Activated naive CD8-positive, alpha-beta T cell treated with anti-CD3 and anti-CD28 coated beads, Interleukin-2, amount 10 ng/mL, durations not matched to agents 7 days and 5 days (primary cell): ENCODE results near the gene HIGD1B. TPM values are rescaled to one million over a fixed set of nuclear protein-coding genes. Genes with fewer than 3 reads are reported as not detected.

Experiments used
- ATAC-seq: fragments of 150-1000 bp; cut with Tn5 transposase; one replicate; pipeline ENCODE4 v1.10.0; 2021; ENCODE audit warnings: low read depth, moderate library complexity
- POLR2A ChIA-PET: fragments of 350-600 bp; sonication (Branson Sonifier 250); formaldehyde crosslinking; loops from one replicate; lab custom pipeline; 2021; ENCODE audit warnings: antibody characterized with exemption; lab: Charles Lee
- DNase-seq: peaks from one replicate; pipeline ENCODE4 v3.0.0; 2021
- H3K27ac Mint-ChIP-seq: one replicate; pipeline ENCODE4 v1.8.0; 2022; ENCODE audit warnings: mild to moderate bottlenecking, mixed read lengths
- H3K27me3 Mint-ChIP-seq: one replicate; pipeline ENCODE4 v1.8.0; 2022; ENCODE audit warnings: mild to moderate bottlenecking, moderate library complexity, mixed read lengths
- H3K36me3 Mint-ChIP-seq: one replicate; pipeline ENCODE4 v1.8.0; 2021; ENCODE audit warnings: mild to moderate bottlenecking, mixed read lengths
- H3K4me1 Mint-ChIP-seq: one replicate; pipeline ENCODE4 v1.8.0; 2021; ENCODE audit warnings: mixed read lengths
- H3K4me3 Mint-ChIP-seq: one replicate; pipeline ENCODE4 v1.8.0; 2022; ENCODE audit warnings: mild to moderate bottlenecking, moderate library complexity, mixed read lengths
- H3K9me3 Mint-ChIP-seq: one replicate; pipeline ENCODE4 v1.8.0; 2021; ENCODE audit warnings: mixed read lengths
- total RNA-seq, 2 experiments: library from RNA; stranded (reverse); gene quantifications; one replicate each; pipeline ENCODE4 v1.2.3, GENCODE V29; 2021

HIGD1B gene
- total RNA-seq, 2 experiments from 2014 or later = not detected

- Mint-ChIP-seq H3K27ac (peak overlapping the region; percentile 98), H3K9me3 (no peaks in the 10 kb centered on the region), H3K4me1 (peaks cover 24% of the 10 kb centered on the region), H3K4me3 (peak overlapping the region; percentile 100), H3K36me3 (peaks cover 12% of the 10 kb centered on the region), H3K27me3 (peaks cover 13% of the 10 kb centered on the region)
- POLR2A ChIA-PET = interaction anchor here (0.5 to 1.7 kb wide), 11 partner anchors 11 to 209 kb away, joined by 3 to 9 read pairs (median 4); partner anchors contain the start of genes CCDC43 and NMT1
- DNase-seq = no peak
- no peak for ATAC-seq
These were observed 51.0 kb downstream of the HIGD1B start for GRCh38 chr17:44898768-44899073.

- peak; percentile 95 for DNase-seq
- Mint-ChIP-seq H3K4me3 (peak within 1 kb of the TSS; percentile 100), H3K36me3 (peaks cover 12% of the 10 kb centered on the region), H3K4me1 (peaks cover 24% of the 10 kb centered on the region), H3K27ac (peak within 1 kb of the TSS; percentile 98), H3K9me3 (no peaks in the 10 kb centered on the region), H3K27me3 (peaks cover 13% of the 10 kb centered on the region)
- POLR2A ChIA-PET = interaction anchor here (0.5 to 1.7 kb wide), 10 partner anchors 11 to 210 kb away, joined by 3 to 9 read pairs (median 4); partner anchors contain the start of genes CCDC43 and NMT1
- ATAC-seq = peak; percentile 89
These were observed 51.5 kb downstream of the HIGD1B start, which contains the start of gene EFTUD2 for GRCh38 chr17:44899074-44899782. Gene EFTUD2 (minus strand): TSS chr17:44899445. CDS start chr17:44894521, 4,924 bp downstream.

Other genes starting within 250 kb of the HIGD1B start
- gene MEIOC, start 191.4 kb upstream of the HIGD1B start, total RNA-seq = not detected
- gene CCDC43, start 158.1 kb upstream of the HIGD1B start, total RNA-seq = 10 to 100 TPM; 21.7 to 23.9 TPM
- 10 to 100 TPM; 27.7 to 31.8 TPM for gene DBF4B, start 139.2 kb upstream of the HIGD1B start, total RNA-seq
- under 1 TPM; 0.55 to 0.77 TPM for gene ADAM11, start 88.9 kb upstream of the HIGD1B start, total RNA-seq
- 1 to 10 TPM; 1.0 to 1.4 TPM for gene GJC1, start 17.6 kb upstream of the HIGD1B start, total RNA-seq
- gene EFTUD2, start 51.6 kb downstream of the HIGD1B start, total RNA-seq = 100 to 1,000 TPM; 109 to 112 TPM
- not detected for gene GFAP, start 67.6 kb downstream of the HIGD1B start, total RNA-seq
- gene KIF18B, start 99.9 kb downstream of the HIGD1B start, total RNA-seq = 10 to 100 TPM; 66.7 to 70.5 TPM
- not detected for gene C1QL1, start 120.4 kb downstream of the HIGD1B start, total RNA-seq
- 10 to 100 TPM; 35.5 TPM for gene DCAKD, start 203.7 kb downstream of the HIGD1B start, total RNA-seq
- gene NMT1, start 213.4 kb downstream of the HIGD1B start, total RNA-seq = 100 to 1,000 TPM; 132 to 141 TPM